ENCODE measurements around the gene RRP1.

- TF ChIP-seq POLR2A (IDR thresholded peaks at IDR 0.05) (no peak), CTCF (IDR thresholded peaks at IDR 0.05) (no peak)
Observed at GRCh38 chr21:43785134-43785533, 4.2 kb upstream of the RRP1 start.

Measured in body of pancreas (tissue), 4 donors.